GM18526 (cell line): ENCODE results near the gene RABGAP1L.

Source experiments
- POLR2A ChIP-seq: IDR thresholded peaks from 3 replicates; pipeline ENCODE4 v1.6.1; 2011; ENCODE audit not compliant: insufficient read length; ENCODE audit errors: extremely low read depth

Gene RABGAP1L

DNA sequence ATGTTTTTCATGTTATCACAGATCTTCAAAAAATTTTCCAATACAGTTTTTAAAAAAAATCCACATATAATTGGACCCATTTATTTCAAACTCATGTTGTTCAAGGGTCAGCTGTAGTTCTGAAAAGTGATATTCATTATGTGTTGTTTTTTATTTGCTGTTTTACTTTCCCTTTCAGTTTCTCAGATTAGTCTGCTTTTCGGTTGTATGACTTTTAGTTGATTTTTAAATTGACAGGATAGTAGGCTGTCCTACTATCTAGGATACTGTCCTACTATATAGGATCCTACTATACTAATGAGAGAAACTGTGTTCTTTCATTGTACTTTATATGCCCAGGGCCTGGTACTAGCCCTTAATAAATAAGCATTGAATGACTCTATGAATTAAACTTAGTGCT, 254.9 kb downstream of the RABGAP1L start:
- no peak for TF ChIP-seq POLR2A

DNA sequence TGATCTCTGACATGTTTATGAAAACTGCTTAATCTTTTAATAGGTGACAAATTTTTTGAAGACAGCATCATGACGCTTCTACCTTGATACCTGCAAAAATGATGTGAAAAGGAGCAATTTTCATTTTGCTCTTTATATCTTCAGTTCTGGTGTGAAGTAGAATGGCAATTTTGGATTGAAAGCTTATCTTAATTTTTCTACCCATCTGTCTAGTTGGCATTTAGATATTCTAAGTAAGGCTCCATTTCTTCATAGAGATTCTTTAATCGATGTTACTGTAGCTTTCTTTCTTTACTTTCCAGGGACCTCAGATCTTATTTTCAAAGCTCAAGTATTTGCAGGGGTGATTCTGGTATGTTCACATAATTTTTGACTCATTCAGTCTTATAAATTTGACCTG, 256.2 kb downstream of the RABGAP1L start:
- TF ChIP-seq POLR2A: no peak

DNA sequence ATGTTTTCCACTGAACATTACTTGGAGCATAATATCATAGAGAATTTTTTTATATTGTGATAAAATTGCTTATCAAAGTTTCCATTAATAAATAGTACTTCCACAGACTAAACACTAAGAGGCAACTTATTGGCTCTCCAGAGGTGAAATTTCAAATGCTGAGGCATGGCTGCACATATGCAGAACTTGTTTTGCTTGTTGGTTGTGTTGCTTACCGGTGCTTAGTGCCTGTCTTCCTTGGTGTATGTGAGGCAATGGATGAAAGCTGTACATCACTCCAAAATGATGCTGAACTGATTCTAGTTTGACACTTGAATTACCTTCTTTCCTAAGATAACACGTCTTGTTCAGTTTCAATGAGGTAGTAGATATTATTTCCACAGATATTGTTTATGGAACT, 258.6 kb downstream of the RABGAP1L start:
- TF ChIP-seq POLR2A: no peak

DNA sequence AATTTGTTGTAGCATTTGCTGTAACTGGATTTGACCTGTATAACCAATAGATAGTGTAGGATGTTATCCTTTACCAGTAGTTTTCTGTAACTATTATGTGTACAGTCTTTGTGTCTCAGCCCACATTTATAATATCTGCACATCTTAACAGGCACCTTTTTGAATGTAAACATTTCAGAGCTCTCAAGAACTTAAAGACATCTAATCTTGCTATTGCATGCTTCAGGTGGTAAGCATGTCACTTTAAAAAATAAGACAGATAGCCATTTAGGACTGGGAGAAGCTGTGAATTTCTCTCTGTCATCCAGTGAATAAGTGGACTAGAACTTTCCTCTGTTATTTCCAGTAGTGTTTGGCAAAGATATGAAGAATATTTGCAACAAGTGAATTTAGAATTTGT, 265.8 kb downstream of the RABGAP1L start:
- TF ChIP-seq POLR2A: no peak

DNA sequence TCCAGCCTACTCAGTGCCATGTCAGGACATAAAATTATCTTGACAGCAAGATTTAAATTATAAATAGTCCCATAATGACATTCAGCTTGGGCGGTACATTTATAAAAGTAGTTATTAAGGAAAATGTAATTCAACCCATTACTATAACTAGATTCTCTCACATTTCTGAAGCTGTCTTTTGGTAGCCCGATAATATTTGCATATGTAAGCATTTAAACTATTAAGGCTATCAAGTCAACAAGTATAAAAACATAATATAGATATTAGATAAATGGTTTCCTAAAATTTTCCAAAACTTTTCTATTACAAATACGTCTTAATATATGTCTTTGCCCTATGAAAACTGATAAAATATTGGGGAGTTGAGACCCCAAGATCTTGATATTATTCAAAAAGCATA, 266.8 kb downstream of the RABGAP1L start:
- no peak for TF ChIP-seq POLR2A

DNA sequence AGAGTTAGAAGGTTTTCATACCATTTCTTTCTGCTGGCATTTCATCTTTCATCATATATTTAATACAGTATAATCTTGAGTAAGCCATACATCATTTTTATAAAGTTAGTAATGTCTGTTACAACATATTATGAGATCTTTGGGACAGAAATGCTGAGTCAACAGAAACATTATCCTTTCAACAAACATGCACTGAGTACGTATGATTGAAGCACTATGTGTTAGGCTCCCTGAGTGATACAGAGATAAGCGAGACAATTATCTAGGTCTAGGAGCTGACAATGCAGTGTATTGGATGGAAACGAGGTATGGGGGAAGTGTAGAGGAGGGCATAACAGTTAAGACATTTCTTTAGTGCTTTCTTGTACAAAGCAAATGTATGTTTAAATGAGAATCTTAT, 268.7 kb downstream of the RABGAP1L start:
- no peak for TF ChIP-seq POLR2A

DNA sequence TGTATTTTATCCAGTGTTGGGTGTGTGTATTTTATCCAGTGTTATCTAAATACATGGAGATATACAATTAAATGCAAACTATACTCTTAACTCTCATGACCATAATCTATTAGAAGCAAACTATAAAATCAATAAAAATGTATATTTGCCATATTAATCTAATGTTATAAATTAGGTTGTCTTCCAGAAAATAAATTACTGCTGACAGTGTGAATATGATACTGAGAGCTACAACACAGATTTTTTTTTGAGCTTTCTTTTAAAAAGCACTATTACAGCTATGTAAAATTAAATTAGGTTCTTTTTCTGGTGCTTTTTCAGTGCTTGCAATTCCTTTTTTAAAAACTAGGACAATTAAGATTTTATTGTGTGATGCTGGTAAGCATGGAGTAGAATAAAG, 269.4 kb downstream of the RABGAP1L start:
- TF ChIP-seq POLR2A: no peak

DNA sequence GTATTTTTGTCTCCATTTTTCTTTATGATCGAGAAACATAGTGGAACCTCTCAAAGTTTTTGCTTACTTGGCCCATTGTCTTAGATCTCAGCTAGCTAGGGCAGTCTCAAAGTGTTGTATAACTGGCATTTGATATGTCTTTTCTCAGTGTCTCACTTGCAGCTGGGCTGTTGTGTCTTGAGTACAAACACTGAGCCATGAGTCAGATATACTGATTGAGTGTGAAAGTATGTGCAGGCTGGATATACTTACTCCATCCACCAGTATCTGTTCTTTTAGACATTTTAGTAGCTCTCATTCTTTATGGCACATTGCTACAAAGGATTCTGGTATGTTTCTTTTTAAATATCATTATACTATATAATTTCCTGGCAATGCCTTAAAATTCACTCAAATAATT, 274.1 kb downstream of the RABGAP1L start:
- TF ChIP-seq POLR2A: no peak

DNA sequence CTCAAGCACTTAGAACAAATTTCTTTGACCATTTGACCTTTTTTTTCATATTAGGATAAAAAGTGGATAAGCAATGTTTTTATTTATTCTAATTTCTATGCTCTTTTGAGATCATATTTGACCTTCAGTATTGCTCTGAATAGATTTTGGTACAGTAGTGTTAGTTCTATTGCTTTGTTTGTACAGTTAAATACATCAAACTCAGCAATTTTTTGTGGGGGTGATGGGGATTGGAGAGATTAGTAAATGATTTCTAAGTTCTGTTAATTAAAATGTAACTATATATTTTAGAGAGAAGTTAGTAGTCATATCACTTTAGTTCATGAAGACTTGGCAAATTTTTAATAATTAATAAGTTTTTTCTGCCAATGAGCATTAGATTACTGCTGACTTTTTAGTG, 286.0 kb downstream of the RABGAP1L start:
- no peak for TF ChIP-seq POLR2A

DNA sequence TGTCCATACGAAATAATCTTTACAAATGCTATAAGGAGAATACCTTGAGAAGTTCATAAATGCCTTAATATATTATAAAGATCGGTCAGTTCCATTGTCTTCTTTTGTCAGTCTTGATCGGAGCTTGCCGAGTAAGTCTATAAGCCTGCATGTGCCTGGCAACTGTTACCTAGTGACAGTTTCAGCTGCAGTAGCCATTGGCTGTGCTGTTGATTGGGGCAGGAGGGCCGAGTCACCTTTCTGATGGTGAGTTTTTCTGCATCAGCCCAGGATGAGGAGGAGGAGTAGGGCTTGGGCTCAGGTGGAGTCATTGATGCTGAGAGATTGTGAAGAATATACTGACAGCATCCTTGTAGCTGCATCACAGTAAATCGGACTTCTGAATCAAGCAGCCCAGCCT, 286.5 kb downstream of the RABGAP1L start:
- TF ChIP-seq POLR2A: no peak

DNA sequence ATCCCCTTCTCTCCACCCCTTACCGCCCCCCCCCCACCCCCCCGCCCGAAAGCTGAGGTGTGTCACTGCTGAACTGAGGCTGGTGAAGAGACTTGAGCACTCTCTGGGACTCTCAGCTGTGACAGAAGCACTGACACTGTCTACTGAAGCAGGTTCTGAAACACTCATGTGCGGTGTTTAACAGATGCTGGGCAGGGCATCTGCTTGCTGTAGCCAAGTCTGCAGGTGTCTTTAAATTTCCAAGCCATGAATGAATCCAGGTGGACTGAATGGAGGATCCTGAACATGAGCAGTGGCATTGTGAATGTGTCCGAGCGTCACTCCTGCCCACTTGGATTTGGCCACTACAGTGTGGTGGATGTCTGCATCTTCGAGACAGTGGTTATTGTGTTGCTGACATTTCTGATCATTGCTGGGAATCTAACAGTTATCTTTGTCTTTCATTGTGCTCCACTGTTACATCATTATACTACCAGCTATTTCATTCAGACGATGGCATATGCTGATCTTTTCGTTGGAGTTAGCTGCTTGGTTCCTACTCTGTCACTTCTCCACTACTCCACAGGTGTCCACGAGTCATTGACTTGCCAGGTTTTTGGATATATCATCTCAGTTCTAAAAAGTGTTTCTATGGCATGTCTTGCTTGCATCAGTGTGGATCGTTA, 288.7 kb downstream of the RABGAP1L start, which contains the start of gene GPR52:
Gene GPR52 (plus strand): TSS at position 99 of the 665 bp plus-strand sequence. CDS start 148 bp downstream, at position 247.
- TF ChIP-seq POLR2A: no peak

DNA sequence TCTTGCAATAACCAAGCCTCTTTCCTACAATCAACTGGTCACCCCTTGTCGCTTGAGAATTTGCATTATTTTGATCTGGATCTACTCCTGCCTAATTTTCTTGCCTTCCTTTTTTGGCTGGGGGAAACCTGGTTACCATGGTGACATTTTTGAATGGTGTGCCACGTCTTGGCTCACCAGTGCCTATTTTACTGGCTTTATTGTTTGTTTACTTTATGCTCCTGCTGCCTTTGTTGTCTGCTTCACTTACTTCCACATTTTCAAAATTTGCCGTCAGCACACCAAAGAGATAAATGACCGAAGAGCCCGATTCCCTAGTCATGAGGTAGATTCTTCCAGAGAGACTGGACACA, 289.2 kb downstream of the RABGAP1L start:
- no peak for TF ChIP-seq POLR2A

DNA sequence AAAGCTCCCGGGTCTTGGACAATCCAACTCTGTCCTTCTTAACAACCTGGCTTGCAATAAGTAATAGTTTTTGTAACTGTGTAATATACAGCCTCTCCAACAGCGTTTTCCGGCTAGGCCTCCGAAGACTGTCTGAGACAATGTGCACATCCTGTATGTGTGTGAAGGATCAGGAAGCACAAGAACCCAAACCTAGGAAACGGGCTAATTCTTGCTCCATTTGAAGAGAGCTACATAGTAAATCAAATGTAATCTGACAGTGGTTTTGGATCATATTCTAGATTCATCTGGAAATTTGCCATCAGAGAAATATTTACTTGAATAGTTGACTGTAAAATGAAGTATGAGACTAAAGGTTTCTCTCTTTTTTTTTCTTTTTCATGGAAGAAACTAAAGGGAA, 289.7 kb downstream of the RABGAP1L start:
- TF ChIP-seq POLR2A: no peak

DNA sequence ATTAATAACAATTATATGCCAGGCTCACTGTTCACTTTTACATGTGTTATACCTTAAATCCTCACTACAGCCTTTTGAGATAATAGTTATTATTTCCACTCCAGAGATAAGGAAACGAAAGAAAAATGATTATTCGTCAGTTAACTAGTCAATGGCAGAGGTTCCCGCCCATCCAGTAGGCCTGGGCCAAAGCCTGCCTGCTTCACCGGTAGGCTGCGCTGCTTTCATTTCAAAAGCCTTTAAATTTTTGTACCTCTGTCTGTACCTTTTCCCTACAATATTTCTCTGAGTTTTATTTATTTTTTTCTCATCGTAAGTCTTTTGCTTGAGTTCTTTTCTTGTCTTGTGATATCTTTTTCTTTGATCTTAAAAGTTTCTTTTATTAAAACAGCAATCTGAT, 292.1 kb downstream of the RABGAP1L start:
- TF ChIP-seq POLR2A: no peak

DNA sequence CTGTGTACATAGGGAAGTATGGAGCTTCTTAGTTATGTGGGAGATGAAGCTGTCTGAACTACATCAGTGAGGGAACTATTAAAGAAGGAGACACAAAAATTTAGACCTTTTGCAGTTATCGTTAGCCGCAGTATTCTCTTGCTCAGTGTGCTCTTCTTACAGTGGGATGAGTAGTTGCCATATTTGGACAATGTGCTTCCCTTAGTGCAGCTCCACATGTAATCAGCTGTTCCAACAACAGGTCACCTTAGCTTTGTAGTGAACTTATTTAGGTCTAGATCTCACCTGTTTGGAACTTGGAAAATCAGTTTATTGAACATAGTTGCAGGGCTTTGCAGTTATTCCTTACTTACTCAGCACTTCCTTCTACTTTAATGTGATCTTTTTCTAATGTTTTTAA, 306.5 kb downstream of the RABGAP1L start:
- TF ChIP-seq POLR2A: no peak

DNA sequence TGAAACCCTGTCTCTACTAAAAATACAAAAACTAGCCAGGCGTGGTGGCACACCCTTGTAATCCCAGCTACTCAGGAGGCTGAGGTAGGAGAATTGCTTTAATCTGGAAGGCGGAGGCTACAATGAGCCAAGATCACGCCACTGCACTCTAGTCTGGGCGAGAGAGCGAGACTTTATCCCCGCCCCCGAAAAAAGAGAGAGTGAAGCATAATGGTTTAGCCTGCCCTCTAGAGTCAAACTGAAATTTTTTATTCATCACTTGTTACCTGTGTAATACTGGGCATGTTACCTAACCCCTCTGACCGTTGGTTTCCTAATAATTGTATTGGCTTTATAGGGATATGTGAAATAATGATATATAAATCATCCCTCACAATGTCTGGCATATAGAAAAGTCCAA, 307.3 kb downstream of the RABGAP1L start:
- no peak for TF ChIP-seq POLR2A

DNA sequence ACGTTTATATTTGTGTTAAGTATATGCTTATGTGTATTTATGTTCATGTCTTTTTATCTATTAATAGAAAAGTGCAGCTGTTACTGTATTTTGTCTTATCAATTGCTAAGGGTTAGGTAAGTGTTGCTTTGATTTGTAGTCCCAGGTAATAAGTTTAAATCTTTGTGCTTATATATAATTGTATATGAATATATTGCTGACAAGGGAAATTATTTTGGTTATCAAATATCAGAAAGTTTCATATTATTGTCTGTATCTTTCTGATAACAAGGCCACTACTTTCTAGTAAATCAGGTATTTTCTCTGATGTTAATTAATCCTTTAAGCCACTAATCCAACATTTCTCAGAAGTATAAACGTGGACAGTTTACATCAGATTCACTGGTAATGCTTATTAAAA, 309.7 kb downstream of the RABGAP1L start:
- no peak for TF ChIP-seq POLR2A

DNA sequence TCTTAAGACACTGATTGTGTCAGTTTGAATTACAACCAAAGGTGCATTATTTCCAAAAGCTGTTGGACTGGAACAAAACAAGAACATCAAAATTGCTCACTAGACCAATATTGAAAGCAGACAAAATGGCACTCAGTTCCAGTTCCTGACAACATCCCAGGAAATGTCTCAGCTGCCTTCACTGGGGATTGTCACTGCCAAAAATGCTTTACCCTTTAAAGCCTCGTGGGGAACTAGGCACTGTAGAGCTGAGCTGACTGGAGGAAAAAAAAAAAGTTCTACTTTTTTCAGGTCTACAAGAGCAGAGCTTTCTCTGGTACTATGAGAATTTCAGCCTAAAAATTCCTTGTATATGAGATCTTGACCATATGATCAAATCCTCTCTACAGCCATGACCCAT, 310.4 kb downstream of the RABGAP1L start:
- TF ChIP-seq POLR2A: no peak

DNA sequence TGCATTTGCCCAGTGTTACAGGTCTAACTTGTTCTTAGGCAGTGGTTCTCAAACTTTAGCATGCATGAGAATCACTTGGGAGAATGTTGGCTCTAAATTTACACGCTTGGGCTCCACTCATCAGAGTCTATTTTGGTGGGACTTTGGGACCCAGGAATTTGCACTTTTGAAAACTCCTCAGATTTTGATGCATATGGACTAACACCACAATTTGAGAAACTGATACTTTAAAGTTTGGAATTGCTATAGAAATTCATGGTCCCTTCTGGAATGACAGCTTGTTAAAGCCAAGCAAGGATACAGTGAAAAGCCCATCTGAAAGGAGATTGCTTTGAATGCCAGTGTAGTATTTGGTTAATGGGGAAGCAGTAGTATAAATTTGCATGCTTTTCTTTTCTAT, 320.0 kb downstream of the RABGAP1L start:
- no peak for TF ChIP-seq POLR2A
